Stimulated activated CD4-positive, alpha-beta T cell treated with anti-CD3 and anti-CD28 coated beads, TNF-alpha, amount 100 ng/mL, for 1 hour (primary cell): Measurements from ENCODE around the gene PXMP2.
"Not testable (repeated sequence)": the region's sequence is repeated elsewhere in the genome, so short reads cannot be mapped to it uniquely, and the experiment has no call there.

Experiments used
- DNase-seq, 3 donors: peaks; one replicate each; pipeline ENCODE4 v3.0.0-alpha.2; 2020; ENCODE audit warnings: low read depth in 3 of 3, low spot score in 1 of 3

Gene PXMP2

DNA sequence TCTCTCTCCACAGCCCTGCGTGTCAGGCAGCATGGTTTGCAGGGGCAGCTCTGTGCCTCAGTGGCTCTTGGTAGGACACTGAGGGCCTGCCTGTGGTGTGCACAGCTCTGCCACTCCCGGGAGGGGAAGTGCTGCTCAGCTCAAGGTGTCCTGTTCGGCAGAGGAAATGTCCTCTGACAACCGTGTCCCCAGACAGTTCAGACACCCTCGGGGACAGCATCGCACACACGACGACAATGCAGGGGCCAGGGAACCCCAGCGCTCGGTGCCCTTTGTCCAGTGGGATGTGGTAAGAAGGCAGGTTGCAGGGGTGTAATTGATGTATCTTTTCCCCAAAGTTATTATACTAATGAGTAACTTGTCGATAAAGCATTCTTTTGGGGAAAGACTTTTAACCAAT lies 60.0 kb downstream of the PXMP2 start:
- no peak for DNase-seq

DNA sequence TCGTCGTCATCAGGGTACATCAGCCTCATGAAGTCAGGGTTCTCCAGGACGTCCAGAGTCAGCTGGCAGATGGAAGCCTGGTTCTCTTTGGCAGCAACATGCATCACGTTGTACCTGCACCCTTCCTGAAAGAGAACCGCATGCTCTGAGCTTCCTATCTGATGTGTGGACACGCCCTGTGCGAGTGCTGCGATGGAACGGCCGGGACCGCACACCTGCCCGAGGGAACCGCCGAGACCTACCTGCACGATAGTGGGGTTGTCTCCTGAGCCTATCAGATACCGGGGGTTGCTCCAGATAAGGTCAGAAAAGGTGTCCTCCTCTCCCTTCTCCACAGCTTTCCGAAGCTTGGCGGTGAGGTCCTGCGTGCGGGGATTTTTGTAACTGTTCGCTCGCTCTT lies 60.5 kb downstream of the PXMP2 start:
- DNase-seq = no peak

DNA sequence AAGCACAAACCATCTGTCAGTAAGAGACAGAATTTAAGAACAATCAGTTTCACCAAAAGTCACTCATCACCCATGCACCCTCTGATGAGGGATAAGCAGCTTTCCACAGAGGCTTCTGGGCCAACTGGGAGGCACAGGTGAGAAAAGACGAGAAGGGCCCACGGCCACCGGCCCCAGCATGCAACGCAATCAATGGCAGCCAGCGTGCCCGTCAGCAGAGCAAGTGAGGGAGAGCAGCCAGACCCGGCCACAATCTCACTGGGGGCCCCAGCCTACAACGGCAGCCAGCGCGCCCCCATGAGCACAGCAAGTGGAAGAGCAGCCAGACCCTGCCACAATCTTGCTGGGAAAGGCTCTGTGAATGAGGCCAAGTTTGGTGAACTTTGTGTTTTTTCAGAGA lies 60.9 kb downstream of the PXMP2 start:
- DNase-seq = no peak

DNA sequence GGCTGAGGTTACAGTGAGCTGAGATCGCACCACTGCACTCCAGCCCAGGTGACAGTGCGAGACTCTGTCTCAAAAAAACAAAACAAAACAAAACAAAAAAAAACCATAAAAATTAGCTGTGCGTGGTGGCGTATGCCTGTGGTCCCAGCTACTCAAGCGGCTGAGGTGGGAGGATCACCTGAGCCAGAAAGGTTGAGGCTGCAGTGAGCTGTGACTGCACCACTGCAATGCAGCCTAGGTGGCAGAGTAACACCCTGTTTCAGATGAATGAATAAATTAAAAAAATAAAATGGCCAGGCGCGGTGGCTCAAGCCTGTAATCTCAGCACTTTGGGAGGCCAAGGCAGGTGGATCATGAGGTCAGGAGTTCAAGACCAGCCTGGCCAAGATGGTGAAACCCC lies 66.3 kb downstream of the PXMP2 start:
- not testable (repeated sequence) for DNase-seq

DNA sequence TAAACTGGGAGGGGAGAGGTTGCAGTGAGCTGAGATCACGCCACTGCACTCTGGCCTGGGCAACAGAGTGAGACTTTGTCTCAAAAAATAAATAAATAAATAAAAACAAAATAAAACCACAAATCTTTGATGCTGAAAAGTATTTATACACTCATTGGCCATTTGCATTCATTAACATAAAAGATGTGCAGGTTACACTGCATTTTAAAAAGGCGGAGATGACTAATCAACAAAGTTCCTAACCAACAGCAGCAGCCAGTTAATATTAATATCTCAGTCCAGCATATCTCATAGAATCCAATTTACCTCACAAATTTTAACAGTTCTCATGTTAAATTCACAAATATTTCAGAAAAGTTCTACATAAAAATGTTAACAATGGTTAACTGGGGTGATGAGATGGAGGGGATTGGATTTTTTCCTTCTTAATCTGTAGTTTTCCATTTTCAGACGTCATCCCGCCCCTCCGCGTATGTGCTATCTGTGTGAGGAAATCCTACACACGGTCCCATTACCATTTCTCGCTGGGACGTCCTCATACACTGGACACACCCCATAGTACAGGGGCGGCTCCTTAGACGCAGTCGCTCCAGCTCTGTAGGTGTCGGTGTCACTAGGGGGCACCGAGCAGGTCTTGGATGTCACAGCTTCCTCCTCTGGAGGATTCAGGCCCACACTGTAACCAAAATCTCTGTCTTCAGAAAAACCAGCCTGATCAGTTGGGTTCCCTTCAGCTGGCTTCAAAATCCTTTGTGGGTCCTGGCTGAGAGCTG lies 67.0 kb downstream of the PXMP2 start:
- no peak for DNase-seq
